Left renal pelvis (tissue), 4 donors: Measurements from ENCODE around the gene DAP. TPM values are rescaled to one million over a fixed set of nuclear protein-coding genes. Genes with fewer than 3 reads are reported as not detected.

Source experiments
- DNase-seq, 4 donors: peaks; one replicate each; pipeline ENCODE4 v3.0.0-alpha.2; 2013; ENCODE audit warnings: low read depth in 4 of 4, low spot score in 3 of 4
- polyA plus RNA-seq, 4 donors: library from polyadenylated mRNA; unstranded; fragments of 120-200 nt; gene quantifications; one replicate each; pipeline ENCODE4 v1.2.1, GENCODE V29; 2013; ENCODE audit not compliant: insufficient read length in 4 of 4

The DAP gene
- polyA plus RNA-seq, 4 donors = 113 to 131 (median 116) TPM

- DNase-seq = peak; percentile 33 to 47 (median 42)
Observed at GRCh38 chr5:10695055-10695649, 65.9 kb downstream of the DAP start.

DNA sequence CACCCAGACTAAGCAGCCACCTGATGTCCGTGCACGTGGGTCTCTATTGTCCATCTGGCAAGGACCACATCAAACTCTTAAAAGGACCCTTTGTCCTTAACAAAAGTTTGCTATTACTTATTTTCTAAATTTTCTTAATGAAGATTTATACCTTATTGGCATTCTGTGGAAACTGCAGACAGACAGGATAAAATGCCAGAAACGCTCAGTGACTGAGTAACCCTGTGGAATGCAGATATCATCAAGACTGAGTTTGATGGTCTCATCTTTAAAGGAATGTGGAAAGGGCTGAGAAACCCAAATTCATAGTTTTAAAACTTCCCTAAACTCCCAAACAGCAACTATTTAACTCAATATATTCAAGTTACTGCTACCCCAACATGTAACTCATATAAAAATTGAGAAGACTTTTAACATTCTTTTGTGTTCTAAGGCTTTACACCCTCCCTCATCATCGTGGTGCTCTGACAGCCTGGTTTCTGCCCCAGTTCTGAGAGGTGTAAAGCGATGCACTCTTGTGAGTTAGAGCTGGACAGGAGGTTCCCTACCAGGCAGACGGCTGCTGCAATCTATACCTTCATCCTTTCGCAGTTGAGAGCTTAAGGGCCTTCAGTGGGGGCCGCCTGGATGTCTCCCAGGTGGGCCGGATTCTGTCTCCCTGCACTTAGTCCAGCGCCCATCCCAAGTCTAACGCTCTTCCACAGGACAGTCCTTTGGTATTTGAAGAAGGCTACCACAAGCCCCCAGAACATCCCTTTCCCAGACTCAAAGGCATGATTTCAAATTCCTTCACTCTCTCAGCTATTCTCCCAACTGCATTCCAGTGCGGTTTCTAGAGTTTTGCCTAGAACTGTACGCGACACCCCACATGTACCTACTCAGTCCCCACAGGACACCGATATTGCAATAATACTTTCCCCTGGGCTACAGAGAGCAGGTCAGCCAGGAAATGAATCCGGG, 68.9 kb downstream of the DAP start:
- DNase-seq = no peak

GRCh38 chr5:10690460-10691440, 70.3 kb downstream of the DAP start:
- no peak for DNase-seq

DNA sequence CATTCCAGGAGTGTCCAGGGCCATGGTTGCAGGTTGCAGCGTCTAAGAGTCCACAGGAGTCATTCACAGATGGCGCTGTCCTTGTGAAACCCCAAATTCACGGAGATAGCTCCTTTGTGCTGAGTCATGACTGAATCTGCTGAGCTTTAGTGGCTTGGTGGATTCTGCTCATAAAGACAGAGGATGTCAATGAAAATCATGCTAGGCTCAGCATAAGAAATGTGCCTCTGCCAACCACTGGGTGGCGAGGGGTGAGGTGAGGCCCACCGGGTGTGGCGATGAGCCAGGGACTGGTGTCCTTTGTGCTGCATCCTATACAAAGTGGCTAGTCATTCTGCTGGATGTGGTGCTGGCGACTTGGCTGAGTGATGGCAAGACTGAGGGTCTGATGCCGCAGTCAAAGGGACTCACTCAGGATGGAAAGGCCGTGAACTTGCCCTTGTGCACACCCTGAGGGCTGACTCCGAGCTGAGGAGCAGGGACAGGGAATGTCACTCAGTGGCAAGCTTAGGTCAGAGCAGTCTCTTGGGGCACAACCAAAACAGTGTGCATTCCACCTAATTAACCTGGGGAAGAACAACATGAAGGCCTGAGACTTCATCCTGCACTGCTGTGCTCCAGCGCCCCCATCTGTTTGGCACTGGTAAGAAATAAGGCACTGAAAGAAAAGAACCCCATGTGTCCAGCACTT, 71.5 kb downstream of the DAP start:
- no peak for DNase-seq

DNA sequence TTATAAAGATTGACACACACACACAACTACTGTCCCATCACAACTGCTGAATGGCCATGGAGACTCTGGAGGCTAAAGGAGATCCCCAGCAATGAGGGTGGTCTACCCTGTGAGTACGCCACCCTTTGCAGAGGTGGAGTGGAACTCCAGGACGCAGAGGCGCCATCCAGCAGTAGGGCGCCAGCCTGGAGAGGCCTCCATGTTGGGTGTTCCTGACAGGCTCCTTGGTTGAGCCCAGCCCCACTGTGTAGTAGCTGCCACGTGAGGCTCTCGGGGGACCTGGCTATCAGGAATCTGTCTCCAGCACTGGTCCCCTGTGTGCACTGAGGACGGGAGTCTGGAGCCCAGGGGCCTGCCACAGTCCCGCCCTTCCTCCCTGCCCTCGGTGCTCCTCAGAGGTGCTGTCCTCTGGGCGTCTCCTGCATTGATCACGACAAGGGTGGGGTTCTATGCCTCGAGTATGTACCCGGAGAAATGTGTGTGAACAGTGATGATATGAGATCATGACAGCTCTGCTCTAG, 72.3 kb downstream of the DAP start:
- DNase-seq = no peak

GRCh38 chr5:10686890-10687289, 74.1 kb downstream of the DAP start:
- DNase-seq = no peak

GRCh38 chr5:10685115-10685521, 75.9 kb downstream of the DAP start:
- DNase-seq = no peak

- DNase-seq = no peak
Observed at GRCh38 chr5:10684303-10685086, 76.5 kb downstream of the DAP start.

DNA sequence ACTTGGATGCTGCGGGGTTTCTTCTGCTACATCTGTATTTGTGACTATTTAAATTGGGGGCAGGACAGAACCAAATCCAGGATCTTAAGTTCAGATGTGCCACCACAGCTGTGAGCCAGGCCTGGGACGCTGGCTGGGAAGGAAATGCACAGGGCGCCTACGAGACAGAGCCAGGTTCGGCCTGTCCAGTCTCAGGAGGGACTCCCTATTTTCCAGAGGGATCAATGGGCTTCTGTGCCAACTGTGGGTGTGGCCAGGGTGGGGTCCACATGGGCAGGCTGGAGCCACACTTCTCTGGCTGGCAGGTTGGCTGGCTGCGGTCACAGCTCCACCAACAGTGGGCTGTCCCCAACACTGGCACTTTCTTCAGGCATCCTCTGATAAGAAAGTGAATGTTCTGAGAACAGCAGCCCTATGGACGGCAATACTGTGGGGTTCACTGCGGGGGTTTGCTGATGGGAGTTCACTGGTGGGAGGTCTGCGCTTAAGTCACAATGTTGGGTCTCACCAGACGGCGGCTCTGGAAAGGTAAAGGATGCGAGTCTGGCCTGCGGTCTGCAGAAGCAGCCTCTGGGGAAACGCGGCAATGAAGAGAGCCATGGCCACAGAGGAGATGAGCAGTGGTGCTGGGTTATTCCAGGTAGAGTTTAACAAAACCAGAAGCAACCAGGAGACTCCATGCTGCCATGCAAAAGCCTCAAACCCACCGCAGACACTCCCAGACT, 78.1 kb downstream of the DAP start:
- no peak for DNase-seq

GRCh38 chr5:10681731-10682679, 79.0 kb downstream of the DAP start:
- no peak for DNase-seq

DNA sequence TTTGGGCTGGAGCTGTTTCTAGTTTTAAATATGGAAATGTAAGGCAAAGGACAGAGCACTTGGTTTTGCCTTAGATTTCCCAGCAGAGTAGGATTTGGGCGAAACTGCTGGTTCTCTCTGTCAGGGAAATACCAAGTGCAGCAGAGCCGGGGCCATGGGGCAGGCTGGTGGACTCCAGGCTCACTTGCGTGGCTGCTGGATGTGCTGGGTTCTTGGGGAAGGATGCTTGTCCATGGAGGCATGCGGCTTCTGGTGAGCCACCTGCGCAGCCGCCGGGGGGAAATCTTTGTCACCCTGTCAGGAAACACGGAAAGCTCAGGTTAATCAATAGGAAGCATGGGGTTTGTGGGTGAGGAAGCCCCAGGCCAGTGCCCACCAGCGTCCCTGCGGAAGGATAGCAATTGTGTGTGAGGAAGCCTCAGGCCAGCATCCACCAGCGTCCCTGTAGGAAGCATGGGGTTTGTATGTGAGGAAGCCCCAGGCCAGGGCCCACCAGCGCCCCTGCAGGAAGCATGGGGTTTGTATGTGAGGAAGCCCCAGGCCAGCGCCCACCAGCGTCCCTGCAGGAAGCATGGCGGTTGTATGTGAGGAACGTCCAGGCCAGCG, 80.1 kb downstream of the DAP start:
- no peak for DNase-seq

- no peak for DNase-seq
Observed at GRCh38 chr5:10679336-10679988, 81.6 kb downstream of the DAP start.

- no peak for DNase-seq
Observed at GRCh38 chr5:10678244-10678643, 82.8 kb downstream of the DAP start.

DNA sequence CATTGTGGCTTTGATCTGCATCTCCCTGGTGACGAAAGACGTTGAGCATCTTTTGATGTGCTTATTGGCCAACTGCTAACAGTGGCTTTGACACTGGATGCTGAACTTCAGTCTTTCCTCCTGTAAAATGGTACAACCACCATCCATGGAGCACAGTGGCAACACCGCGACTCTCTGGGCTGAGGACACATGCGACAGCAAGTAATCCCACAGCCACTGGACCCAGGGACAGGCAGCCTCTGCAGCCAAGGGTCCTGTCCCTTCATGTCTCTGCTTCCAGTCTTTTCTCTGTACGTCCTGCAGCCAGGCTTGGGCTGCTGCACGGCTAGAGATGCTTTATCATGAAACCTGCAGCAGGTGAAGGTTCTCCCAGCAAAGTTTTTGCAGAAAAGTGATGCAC, 83.5 kb downstream of the DAP start:
- DNase-seq = no peak

DNA sequence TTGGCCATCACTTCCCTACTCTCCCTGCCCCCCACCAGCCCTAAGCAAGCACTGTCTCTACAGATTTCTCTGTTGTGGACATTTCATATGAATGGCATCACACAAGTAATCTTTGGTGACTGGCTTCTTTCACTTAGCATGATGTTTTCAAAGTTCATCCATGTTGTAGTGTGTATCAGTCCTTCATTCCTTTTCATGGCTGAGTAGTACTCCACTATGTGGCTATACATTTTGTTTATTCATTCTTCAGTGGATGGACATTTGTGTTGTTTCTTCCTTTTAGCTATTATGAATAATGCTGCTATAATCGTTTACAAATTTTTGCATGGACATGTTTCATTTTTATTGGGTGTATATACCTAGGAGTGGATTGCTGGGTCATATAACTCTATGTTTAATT, 84.1 kb downstream of the DAP start:
- DNase-seq = no peak

DNA sequence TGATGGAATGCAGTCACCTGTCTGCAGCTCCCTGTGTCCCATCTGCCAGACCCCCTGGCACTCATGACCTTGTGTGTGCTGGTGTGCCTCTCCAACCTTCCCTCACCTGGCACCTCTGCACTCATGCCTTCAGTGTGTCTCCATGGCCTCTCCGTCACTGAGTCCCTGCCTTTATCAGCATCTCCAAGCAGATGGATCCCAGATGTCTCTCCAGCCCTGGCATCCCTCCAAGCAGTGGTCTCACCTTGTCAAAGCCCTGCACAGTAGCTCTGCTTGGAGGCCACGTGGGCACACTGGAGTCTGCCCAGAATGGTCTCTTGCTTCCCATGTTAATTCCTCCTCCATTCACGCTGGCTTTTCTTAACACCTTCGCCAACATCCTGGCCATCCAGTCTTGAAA, 84.8 kb downstream of the DAP start:
- DNase-seq = no peak
